ENCODE measurements around the gene MAPT.
A peak's percentile ranks its signal among the peaks of the same experiment; 100 is the strongest.
"Not testable (repeated sequence)": the region's sequence is repeated elsewhere in the genome, so short reads cannot be mapped to it uniquely, and the experiment has no call there.

Gene MAPT

DNA sequence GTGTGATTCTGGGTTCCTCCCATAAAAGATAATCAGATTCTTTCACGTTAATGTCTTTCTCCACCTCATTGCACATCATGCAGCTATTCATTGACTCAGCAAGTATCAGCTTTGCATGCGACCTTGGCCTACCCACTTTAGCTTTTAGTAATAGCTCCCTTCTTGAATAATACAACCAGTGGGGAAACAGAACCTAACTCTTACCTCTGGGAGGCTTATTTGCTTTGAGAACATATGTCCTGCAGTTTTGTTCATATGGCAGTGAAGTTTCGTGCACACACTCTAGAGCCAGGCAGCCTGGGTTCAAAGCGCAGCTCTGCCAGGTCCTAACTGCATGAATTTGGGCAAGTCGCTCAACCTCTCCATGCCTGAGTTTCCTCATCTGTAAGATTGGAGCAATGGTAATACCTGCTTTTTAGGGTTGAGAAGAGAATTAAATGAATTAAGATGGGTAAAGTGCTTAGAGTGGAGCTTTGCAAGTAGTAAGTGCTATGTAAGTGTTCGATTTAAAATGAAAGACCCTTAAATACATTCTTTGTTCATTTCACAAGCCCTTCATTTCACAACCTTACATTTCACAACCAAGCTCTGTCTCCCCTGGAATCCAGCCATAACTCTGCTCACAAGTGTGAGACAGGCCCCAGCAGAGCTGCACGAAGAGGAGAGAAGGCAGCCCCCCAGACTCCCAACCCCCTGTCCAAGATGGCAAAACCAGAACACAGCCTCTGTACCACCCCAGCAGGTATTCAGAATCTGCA is 29.3 kb downstream of the MAPT start:
- FAIRE-seq (no peak), DNase-seq (ENCODE audit: low spot score) (no peak)

DNA sequence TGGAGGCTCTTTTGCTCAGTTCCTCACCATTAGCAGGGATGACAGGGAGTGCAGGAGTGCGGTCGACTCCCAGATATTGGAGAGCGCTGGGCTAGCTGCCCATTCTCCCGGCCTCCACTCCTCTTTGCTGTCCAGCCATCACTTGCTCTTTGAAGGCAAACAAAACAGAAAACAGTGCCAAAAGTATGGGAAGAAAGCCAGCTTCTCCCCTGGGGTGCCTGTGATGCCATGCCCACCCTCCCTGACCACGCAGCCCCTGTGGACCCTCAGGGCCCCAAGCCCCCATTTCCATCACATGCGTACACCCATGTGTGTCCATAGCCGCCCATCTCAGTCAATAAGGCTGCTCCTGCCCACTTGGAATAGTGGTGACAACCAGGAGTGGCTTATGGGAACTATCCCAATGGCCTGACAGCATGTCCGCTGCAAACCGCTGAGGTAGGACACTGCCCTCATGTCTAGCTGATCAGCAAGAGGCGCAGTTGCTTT is 30.0 kb downstream of the MAPT start:
- no peak for DNase-seq (ENCODE audit: low spot score)
- FAIRE-seq: no peak

DNA sequence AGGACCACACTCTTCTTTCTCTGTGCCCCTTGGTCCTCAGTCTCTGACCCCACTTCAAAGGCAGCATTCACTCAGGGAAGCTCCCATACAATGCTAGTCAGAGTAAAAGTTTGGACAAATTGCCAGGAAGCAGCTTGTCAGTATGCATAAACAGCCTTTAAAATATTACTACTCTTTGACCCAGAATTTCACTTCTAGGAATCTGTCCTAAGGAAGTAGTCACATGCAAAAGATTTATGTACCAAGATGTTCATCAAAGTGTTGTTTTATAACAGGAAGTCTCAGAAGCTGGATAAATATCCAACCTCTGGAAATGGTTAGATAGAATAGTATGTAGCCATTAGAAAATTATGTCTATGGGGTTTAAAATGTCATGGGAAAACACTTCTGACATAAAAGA is 31.0 kb downstream of the MAPT start:
- FAIRE-seq: no peak
- DNase-seq (ENCODE audit: low spot score): no peak

DNA sequence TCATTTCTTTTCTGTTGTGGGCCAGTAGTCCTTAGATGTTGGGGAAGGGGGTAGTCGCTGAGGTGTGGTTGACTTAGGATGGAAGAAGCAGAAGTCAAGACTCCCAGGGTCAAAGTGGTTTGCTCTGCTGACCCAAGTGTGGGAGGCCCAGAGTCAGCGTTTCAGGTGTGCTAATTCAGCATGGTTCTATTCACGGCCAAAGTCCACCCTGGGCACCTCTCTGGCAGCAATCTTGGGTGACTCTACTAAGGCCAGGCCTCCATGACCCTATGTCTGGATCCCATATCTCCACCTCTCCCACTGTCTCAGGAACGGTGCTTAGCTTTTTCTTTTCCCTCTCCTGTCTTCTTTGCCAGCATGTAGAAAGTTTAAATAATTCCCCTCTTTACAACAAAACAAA is 32.9 kb downstream of the MAPT start:
- FAIRE-seq (no peak), DNase-seq (ENCODE audit: low spot score) (no peak)

DNA sequence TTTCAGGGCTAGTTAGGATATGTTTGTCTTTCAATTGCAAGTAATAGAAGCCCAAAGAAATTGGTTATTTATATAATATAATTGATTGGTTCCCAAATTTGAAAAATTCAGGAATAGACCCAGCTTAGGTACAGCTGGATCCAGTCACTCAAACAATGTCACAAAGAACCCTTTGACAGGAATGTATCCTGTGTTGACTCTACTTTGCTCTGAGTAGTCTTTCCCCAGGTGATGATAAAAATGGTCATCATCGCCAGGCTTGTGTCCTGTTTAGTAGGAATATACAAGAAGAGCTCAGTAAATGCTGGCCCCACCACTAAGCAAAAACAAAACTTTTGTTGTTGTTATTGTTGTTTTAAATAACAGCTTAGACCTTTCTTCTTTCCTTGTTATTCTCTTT is 35.0 kb downstream of the MAPT start:
- FAIRE-seq (no peak), DNase-seq (ENCODE audit: low spot score) (no peak)

DNA sequence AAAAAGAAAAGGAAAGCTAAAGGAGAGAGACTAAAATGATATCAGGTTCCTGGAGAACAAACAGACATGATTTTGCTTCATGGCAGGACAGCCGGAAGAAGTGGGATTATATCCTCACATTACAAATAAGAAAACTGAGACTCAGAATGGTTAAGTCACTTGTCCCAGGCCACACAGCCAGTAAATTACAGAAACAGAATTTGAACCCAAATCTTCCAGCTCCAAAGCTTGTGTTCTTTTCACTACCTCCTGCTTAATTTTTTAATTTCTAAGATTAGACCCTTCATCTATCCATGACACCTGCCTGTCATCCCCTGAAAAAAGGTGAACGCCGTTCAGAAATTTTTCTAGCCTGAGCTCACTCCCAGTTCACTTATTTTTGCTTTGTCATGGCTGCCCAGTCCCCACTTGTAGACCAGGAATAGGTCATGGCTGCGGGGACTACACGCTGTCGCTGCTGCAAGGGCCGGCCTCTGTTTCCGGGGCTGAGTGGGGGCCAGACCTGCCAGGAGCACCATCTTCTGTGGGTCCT is 36.1 kb downstream of the MAPT start:
- no peak for DNase-seq (ENCODE audit: low spot score)
- FAIRE-seq: no peak

DNA sequence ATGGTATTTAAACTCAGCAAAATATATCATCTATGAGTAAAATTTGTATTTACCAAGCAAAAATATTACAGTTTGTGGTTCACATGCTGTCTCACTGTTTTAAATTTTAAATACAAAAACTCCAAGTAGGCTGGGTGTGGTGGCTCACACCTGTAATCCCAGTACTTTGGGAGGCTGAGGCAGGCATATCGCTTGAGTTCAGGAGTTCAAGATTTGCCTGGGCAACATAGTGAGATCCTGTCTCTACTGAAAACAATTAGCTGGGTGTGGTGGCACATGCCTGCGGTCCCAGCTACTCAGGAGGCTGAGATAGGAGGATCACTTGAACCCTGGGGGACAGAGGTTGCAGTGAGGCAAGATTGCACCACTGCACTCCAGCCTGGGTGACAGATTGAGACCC is 37.3 kb downstream of the MAPT start:
- no peak for FAIRE-seq
- DNase-seq (ENCODE audit: low spot score): no peak

DNA sequence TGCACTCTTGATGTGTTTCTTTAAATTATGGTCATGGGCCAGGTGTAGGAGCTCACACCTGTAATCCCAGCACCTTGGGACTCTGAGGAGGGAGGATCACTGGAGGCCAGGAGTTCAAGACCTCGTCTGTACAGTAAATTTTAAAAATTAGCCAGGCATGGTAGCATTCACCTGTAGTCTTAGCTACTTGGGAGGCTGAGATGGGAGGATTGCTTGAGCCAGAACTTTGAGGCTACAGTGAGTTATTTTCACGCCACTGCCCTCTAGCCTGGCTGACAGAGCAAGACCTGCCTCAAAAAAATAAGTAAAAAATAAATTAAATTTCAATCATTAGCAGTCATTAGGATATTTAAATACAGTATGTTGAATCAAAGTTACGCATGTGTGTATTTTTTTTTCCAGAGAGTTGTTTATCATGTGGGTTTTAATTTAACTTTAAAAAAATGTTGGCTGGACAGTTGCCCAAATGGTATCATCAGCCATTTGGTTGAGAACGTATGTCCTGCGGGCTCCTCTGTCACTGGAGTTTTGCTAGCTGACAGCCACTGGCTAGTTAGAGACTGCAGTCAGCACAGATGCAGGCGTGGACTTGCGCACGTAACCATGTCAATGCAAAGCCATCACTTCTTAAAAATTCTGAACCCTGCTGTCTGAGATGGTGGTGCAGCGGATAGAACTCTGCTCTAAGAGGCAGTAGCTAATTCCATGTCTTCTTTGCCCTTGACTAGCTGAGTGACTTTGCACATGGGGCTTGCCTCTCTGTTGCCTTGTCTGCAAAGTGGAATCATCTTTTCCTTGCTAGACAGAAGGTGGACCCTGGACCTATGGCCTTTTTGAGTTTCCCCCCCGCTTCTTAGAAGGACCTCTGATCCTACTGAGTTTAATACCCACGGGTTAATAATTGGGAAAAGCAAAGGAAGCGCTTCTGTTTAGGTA is 40.0 kb downstream of the MAPT start:
- FAIRE-seq: no peak

DNA sequence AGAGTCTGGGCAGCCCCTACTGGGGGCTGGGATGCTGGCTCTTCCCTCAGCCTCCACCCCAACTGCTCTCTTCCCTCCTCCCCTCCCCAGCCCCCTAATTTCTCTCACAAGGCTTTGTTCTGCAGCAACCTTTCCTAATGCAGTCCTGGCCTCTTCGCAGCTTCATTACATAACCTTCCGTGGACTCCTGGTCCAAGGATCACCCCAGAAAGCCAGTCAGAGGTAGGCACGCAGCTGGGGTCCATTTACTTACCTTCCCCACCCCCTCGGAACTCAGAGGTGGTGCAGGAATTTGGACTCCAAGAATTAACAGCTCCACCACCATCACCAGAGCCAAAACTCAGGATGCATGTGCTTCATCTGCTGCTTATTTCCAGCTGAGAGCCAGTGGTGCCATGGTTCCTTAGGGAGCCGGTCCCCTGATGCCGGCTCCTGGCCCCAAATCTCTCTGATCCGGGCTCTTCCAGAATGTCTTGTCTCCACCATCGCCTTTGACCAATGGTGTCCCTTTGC is 40.9 kb downstream of the MAPT start:
- DNase-seq (ENCODE audit: low spot score) (no peak), FAIRE-seq (no peak)

More for the DNA sequence above, 40.0 kb downstream of the MAPT start:
- no peak for DNase-seq (ENCODE audit: low spot score)

DNA sequence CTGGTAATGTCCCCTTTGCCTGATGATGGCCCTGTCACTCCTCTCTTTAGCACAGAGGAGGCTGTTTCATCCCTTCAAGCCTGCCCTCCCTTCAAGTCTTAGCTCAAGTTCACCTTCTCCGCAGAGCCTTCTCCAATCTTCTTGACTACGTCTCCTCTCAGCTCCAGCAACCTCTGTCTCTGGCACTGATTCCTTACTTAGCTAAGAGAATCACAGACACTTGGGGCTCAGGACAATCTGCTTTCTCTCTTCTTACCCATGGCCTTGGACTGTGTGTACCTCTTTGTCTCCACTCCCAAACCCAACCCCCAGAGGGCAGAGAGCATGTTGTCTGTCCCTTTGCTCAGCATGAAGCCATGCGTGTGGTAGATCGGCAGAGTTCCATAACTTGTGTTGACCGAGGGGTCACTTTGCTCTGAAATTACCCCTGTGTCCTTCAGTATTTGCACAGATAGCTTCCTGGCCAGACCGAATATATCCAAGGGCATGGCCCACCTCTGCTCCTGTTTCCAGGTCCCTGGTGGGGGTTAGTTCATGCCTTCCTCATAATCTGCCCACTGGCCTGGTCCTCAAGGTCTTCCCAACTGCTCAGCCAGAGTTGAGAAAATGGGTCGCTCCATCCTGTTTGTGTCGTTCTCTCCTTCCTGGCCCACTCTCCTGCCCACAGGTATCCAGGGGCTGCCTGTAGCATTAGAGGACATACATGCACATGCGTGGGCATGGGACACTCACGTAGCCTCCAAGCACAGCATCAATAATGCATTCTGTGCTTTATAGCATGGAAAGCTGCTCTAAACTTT is 41.6 kb downstream of the MAPT start:
- no peak for DNase-seq (ENCODE audit: low spot score)
- no peak for FAIRE-seq

DNA sequence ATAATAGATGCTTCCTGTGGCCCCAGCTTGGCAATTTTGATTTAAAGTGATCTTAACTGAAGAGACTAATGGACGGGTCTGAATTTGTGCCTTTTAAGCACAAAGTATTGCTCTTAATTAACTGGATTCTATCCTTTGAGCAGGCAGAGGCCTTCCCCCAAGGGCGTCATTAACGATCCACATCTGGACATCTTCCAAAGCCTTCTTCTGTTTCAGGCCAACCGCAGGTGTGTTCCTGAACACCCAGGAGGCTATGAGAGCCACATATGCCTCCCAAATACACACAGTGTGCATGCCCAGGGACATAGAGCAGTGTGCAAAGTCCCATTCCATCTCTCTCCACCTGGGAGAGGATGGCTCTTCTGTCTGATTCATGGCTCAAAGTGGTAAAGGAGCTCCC is 42.3 kb downstream of the MAPT start:
- FAIRE-seq: no peak
- DNase-seq (ENCODE audit: low spot score): no peak

DNA sequence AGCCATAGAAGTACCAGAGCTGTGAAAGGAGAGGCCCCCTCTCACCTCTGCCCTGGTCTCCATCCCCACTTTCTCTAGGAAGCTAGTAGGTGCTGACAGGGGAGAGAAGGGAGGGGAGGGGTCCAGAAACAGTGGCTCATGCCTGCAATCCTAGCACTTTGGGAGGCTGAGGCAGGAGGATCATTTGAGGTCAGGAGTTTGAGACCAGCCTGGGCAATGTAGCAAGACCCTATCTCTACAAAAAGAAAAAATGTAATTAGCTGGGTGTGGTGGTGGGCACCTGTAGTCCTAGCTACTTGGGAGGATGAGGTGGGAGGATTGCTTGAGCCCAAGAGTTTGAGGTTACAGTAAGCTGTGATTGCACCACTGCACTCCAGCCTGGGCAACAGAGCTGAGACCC is 42.8 kb downstream of the MAPT start:
- not testable (repeated sequence) for DNase-seq (ENCODE audit: low spot score); FAIRE-seq

DNA sequence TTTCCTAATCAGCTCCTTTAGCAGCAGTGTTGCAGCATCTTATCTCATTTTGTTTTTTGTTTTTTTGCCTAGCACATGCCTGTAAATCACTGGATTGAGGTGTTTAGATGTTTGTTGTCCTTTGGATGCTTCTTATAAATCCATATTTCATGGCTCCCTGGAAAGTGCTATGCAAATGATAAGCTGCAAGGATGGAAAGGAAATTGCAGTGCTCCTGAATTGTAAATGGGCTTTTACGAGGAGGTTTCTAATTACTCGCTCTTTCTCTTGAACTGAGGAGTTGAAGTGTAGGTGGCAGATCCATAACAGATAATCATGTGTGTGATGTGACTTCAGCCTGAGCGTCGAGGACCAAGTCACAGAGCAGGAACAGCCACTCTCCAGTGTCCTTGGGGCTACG is 45.0 kb downstream of the MAPT start:
- FAIRE-seq (no peak), DNase-seq (ENCODE audit: low spot score) (no peak)

DNA sequence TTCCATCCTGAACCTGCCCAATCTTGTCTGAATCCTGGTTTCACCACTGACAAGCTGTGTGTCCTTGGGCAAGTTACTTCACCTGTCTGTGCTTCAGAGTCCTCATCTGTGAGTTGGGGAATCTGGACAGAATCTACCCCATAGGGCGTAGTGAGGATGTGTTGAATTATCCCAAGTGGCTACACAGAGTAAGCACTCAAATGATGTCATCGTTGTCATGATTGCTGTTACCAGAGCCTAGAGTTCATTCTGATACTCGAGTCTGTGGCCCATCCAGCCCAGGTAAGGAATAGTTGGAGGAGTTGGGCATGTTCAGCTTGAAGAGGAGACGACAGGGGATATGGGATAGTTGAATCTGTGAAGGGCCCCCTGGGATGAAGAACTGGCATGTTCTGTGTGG is 45.9 kb downstream of the MAPT start:
- DNase-seq (ENCODE audit: low spot score) (no peak), FAIRE-seq (no peak)

DNA sequence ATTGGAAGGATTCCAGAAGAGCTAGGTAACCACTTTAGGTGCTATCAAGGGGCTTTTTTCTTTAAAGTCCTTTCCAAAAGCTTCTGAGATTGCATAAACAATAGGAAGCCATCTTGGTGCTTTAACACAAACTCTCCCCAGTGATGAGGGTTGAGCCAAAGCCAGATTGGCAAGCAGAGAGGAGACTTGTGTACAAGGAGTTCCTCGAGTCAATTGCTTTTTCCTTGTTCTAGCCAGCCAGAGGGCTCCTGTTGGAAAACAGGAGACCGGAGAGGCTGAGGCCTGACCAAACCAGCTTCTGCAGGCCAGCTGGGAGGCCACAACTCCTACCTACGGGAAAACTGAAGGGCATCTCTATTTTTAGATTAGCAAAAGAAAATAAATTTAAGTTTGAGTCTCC is 46.5 kb downstream of the MAPT start:
- FAIRE-seq (no peak), DNase-seq (ENCODE audit: low spot score) (no peak)

DNA sequence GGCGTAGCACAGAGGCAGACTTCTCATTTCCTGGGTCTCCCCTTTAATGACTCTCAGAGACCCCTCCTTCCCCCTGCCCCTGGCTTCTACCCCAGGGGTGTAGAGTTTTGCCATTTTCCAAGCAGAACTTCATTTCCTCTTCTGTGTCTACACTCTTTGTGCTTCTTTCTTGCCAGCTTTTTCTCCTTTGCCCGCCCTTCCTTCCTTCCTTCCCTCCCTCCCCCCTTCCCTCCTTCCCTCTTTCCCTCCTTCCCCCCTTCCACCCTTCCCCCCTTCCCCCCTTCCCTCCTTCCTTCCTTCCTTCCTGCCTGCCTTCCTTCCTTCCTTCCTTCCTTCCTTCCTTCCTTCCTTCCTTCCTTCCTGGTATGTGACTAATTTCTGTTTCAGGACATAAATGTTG is 47.0 kb downstream of the MAPT start:
- no peak for FAIRE-seq
- no peak for DNase-seq (ENCODE audit: low spot score)

DNA sequence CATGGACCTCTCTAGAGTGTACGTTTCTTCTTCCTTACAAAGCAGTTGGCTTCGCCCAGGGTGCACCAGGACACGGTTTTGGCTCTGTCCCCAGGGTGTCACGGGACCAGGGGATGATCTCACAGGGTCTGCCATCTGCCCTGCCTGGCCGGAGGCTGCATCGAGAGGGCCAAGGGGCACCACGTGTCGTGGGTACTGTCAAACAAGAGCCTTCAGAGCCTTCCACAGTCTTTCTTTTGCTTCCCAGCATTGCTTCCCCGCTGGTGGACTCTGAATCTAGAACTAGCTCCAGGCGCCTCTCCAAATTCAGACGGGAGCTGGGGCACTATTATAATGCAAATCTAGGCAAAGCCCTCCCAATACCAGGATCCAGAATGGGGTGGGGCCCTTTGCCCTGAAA is 47.9 kb downstream of the MAPT start:
- DNase-seq (ENCODE audit: low spot score) (no peak), FAIRE-seq (no peak)

DNA sequence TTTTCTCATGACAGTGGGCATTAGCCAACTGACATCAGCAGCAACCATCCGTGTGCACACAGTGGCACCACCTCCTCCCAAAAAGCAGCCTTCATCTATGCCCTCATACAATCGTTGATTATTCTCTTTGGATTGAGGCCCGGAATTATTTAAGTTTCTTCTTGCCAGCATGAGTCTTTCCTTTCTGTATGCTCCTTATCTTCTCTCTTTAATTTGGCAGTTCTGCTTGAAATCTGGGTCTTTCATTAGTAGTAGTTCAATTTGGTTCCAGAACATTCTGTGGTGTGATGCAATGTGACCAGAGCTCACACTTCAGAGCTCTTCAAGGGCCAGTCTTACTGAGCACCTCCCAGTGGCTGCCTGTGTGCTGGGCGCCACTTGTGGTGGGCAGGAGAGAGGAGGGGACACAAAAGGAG is 52.5 kb downstream of the MAPT start:
- FAIRE-seq: no peak
- no peak for DNase-seq (ENCODE audit: low spot score)

DNA sequence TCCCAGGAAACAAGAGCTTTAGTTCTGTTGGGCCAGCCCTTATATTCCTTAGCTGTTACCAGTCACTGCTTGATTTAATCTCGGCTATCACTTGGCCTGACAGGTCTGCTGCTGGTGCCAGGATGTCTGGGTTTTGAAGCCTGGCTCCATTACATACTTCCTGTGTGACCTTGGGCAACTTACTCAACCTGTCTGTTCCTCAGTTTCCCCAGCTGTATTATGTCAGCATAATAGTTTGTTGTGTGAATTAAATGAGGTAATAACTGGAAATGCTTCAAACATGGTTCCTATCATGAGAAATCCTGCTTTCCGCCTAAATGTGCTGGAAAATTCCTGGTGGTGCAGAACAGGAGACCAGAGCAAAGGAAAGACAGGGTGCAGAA is 54.1 kb downstream of the MAPT start:
- FAIRE-seq: no peak
- peak; percentile 6 for DNase-seq (ENCODE audit: low spot score)

DNA sequence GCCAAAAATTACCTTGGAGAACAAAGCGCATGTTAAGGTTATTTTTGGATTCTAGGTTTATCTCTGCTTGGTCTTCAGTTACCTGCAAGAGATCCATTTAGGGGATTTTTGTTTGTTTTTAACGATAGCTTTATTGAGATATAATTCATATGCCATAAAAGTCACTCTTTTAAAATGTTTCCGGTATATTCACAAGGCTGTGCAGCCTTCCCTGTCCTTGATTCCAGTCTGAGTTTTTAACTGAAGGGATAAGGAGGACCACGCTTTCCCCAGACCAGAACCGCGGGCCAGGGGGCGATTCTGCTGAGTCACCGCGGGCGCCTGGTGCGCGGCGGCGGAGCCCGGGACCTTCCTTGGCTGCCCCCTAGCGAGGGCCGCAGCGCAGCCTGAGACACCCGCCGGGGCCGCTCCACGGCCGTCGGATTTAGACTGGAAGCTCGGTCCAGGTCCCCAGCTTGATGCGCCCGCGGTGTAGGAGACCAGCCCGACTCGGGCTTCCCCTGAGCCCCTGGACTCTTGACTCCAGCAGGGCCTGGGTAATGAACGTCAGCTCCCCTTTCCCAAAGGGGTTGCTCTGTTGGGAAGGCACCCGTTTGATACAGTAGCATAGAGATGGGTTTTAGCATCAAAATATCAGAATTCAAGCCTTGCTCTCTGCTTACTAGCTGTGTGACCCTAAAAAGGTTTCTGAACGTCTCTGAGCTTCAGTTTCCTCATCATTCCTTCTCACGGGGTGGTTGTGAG is 54.7 kb downstream of the MAPT start:
- FAIRE-seq (no peak), DNase-seq (ENCODE audit: low spot score) (peak; percentile 32)

Measured in RCC 7860 (cell line).